WERI-Rb-1 (cell line): ENCODE results near the gene ANKFN1.

Experiments used
- DNase-seq: peaks from one replicate; pipeline ENCODE4 v3.0.0-alpha.2; 2020
- H3K27ac ChIP-seq: fragments of 250-450 bp; sonication (Bioruptor Pico); 2 replicates; pipeline ENCODE4 v1.5.1; 2020; ENCODE audit warnings: mild to moderate bottlenecking, moderate library complexity
- H3K27me3 ChIP-seq: fragments of 250-450 bp; sonication (Bioruptor Pico); 2 replicates; pipeline ENCODE4 v1.5.1; 2021; ENCODE audit warnings: mild to moderate bottlenecking, low read depth, moderate library complexity; ENCODE audit not compliant: insufficient read depth, severe bottlenecking
- H3K36me3 ChIP-seq: fragments of 250-450 bp; sonication (Bioruptor Pico); 2 replicates; pipeline ENCODE4 v1.5.1; 2020; ENCODE audit warnings: mild to moderate bottlenecking, moderate library complexity
- H3K4me3 ChIP-seq: 2 replicates; pipeline ENCODE4 v1.5.1; 2011; ENCODE audit warnings: low read depth, mild to moderate bottlenecking, control low read depth, low read length
- H3K9me3 ChIP-seq: fragments of 250-450 bp; sonication (Bioruptor Pico); 2 replicates; pipeline ENCODE4 v1.5.1; 2021; ENCODE audit warnings: mild to moderate bottlenecking, moderate library complexity; ENCODE audit not compliant: severe bottlenecking
- CTCF ChIP-seq: IDR thresholded peaks from 2 replicates; pipeline ENCODE4 v1.5.1; 2011; ENCODE audit warnings: low read depth, mild to moderate bottlenecking, control low read depth, inconsistent platforms, low read length

Gene ANKFN1

GRCh38 chr17:56244268-56244890, 91.1 kb downstream of the ANKFN1 start:
- no peak overlapping the region for H3K27ac ChIP-seq
- H3K27me3 ChIP-seq, result no peaks in the 10 kb centered on the region
- no peak for TF ChIP-seq CTCF
- H3K36me3 ChIP-seq, result no peaks in the 10 kb centered on the region
- H3K4me3 ChIP-seq, result no peak overlapping the region
- H3K9me3 ChIP-seq, result no peaks in the 10 kb centered on the region
- DNase-seq, result no peak

- no peaks in the 10 kb centered on the region for H3K9me3 ChIP-seq
- H3K27ac ChIP-seq, result no peak overlapping the region
- H3K4me3 ChIP-seq, result no peak overlapping the region
- no peaks in the 10 kb centered on the region for H3K36me3 ChIP-seq
- no peaks in the 10 kb centered on the region for H3K27me3 ChIP-seq
- peak; percentile 10 for DNase-seq
- no peak for TF ChIP-seq CTCF
Observed at GRCh38 chr17:56247816-56248215, 94.5 kb downstream of the ANKFN1 start.

- DNase-seq, result no peak
- Histone ChIP-seq H3K27me3 (peaks cover 2% of the 10 kb centered on the region), H3K27ac (no peak overlapping the region), H3K4me3 (no peak overlapping the region), H3K9me3 (no peaks in the 10 kb centered on the region), H3K36me3 (no peaks in the 10 kb centered on the region)
- TF ChIP-seq CTCF, result no peak
Observed at GRCh38 chr17:56257075-56257474, 103.8 kb downstream of the ANKFN1 start.

- Histone ChIP-seq H3K27me3 (peaks cover 12% of the 10 kb centered on the region), H3K27ac (no peak overlapping the region), H3K4me3 (no peak overlapping the region), H3K9me3 (no peaks in the 10 kb centered on the region), H3K36me3 (no peaks in the 10 kb centered on the region)
- no peak for TF ChIP-seq CTCF
- DNase-seq, result no peak
Observed at GRCh38 chr17:56260376-56261002, 107.2 kb downstream of the ANKFN1 start.

- TF ChIP-seq CTCF, result no peak
- no peak overlapping the region for H3K27ac ChIP-seq
- peaks cover 15% of the 10 kb centered on the region for H3K27me3 ChIP-seq
- H3K36me3 ChIP-seq, result no peaks in the 10 kb centered on the region
- H3K9me3 ChIP-seq, result no peaks in the 10 kb centered on the region
- no peak overlapping the region for H3K4me3 ChIP-seq
- DNase-seq, result no peak
Observed at GRCh38 chr17:56262803-56263202, 109.5 kb downstream of the ANKFN1 start.
